HepG2 (cell line): ENCODE measurements around the gene PGC. TPM values are rescaled to one million over a fixed set of nuclear protein-coding genes. Genes with fewer than 3 reads are reported as not detected.
A peak's percentile ranks its signal among the peaks of the same experiment; 100 is the strongest.

Experiments used
- ARNT ChIP-seq: fragments of 450-650 bp; IDR thresholded peaks from 2 replicates; pipeline ENCODE4 v1.6.1; 2017
- BRCA1 ChIP-seq: sonication (generic); formaldehyde crosslinking; IDR thresholded peaks from 2 replicates; pipeline ENCODE4 v1.4.0; 2020; ENCODE audit warnings: missing genetic modification reagents
- ELF1 ChIP-seq: sonication (generic); formaldehyde crosslinking; IDR thresholded peaks from 2 replicates; pipeline ENCODE4 v1.4.0; 2020; ENCODE audit warnings: missing genetic modification reagents
- GLI4 ChIP-seq: sonication (generic); formaldehyde crosslinking; IDR thresholded peaks from 2 replicates; pipeline ENCODE4 v1.5.1; 2020; ENCODE audit warnings: missing genetic modification reagents, mild to moderate bottlenecking, moderate library complexity, borderline replicate concordance
- GRHL1 ChIP-seq: sonication (generic); formaldehyde crosslinking; conservative IDR thresholded peaks from 2 replicates; pipeline ENCODE4 v1.8.0; 2022; ENCODE audit warnings: missing genetic modification reagents
- HDAC2 ChIP-seq: sonication (generic); formaldehyde crosslinking; IDR thresholded peaks from 2 replicates; pipeline ENCODE4 v1.4.0; 2020; ENCODE audit warnings: missing genetic modification reagents
- KDM4B ChIP-seq: sonication (generic); formaldehyde crosslinking; IDR thresholded peaks from 2 replicates; pipeline ENCODE4 v1.4.0; 2020; ENCODE audit warnings: missing genetic modification reagents
- KLF16 ChIP-seq, 2 experiments: sonication (generic) in 1 of 2; formaldehyde crosslinking in 1 of 2; IDR thresholded peaks; 2 replicates each; pipeline versions ENCODE4 v1.6.1 to v1.8.0; 2016 to 2023; ENCODE audit warnings: missing genetic modification reagents in 2 of 2, missing compliant biosample characterization in 1 of 2
- MAZ ChIP-seq, 2 experiments: sonication (generic) in 1 of 2; formaldehyde crosslinking in 1 of 2; IDR thresholded peaks; 2 replicates each; pipeline versions ENCODE4 v1.5.0 to v1.6.1; 2012 to 2020; ENCODE audit warnings: low read depth in 2 of 2, mild to moderate bottlenecking in 2 of 2, borderline replicate concordance in 1 of 2, improper control_type of control experiment in 1 of 2, low read length in 1 of 2, missing genetic modification reagents in 1 of 2, moderate library complexity in 1 of 2
- NAIF1 ChIP-seq: sonication (generic); formaldehyde crosslinking; IDR thresholded peaks from 2 replicates; pipeline ENCODE4 v1.5.0; 2020; ENCODE audit warnings: mild to moderate bottlenecking, missing genetic modification reagents, borderline replicate concordance
- NR2F6 ChIP-seq, 2 experiments: IDR thresholded peaks; 2 replicates each; pipeline ENCODE4 v1.6.1; 2016; ENCODE audit warnings: antibody characterized with exemption in 1 of 2, mild to moderate bottlenecking in 1 of 2
- POLR2G ChIP-seq: fragments of 200-400 bp; formaldehyde crosslinking; IDR thresholded peaks from 2 replicates; pipeline ENCODE4 v1.6.1; 2018; ENCODE audit warnings: mild to moderate bottlenecking, low read depth, low read length, moderate library complexity
- RFX5 ChIP-seq: IDR thresholded peaks from 2 replicates; pipeline ENCODE4 v1.6.1; 2011; ENCODE audit warnings: low read depth, low read length, improper control_type of control experiment
- SP1 ChIP-seq, 2 experiments: fragments of 450-650 bp in 1 of 2; sonication (generic) in 1 of 2; formaldehyde crosslinking in 1 of 2; IDR thresholded peaks; 2 replicates each; pipeline versions ENCODE4 v1.4.0 to v1.6.1; 2016 to 2020; ENCODE audit warnings: missing genetic modification reagents in 1 of 2
- TBL1XR1 ChIP-seq: fragments of 150-350 bp; IDR thresholded peaks from 2 replicates; pipeline ENCODE4 v1.6.1; 2014; ENCODE audit warnings: borderline replicate concordance, low read length; ENCODE audit not compliant: partially characterized antibody
- TFDP1 ChIP-seq: IDR thresholded peaks from 2 replicates; pipeline ENCODE4 v1.6.1; 2016; ENCODE audit warnings: missing compliant biosample characterization, missing genetic modification reagents, borderline replicate concordance
- ZFP37 ChIP-seq: sonication (generic); formaldehyde crosslinking; IDR thresholded peaks from 2 replicates; pipeline ENCODE4 v1.4.0; 2020; ENCODE audit warnings: missing genetic modification reagents, borderline replicate concordance
- ZNF138 ChIP-seq: sonication (generic); formaldehyde crosslinking; IDR thresholded peaks from 2 replicates; pipeline ENCODE4 v1.5.0; 2020; ENCODE audit warnings: mild to moderate bottlenecking, low read depth, missing genetic modification reagents
- ZNF230 ChIP-seq: sonication (generic); formaldehyde crosslinking; IDR thresholded peaks from 2 replicates; pipeline ENCODE4 v1.4.0; 2020; ENCODE audit warnings: mild to moderate bottlenecking, missing genetic modification reagents
- ZNF337 ChIP-seq: sonication (generic); formaldehyde crosslinking; IDR thresholded peaks from 2 replicates; pipeline ENCODE4 v1.5.1; 2020; ENCODE audit warnings: missing genetic modification reagents, low read depth, mild to moderate bottlenecking, borderline replicate concordance
- ZNF383 ChIP-seq: sonication (generic); formaldehyde crosslinking; IDR thresholded peaks from 2 replicates; pipeline ENCODE4 v1.4.0; 2020; ENCODE audit warnings: missing genetic modification reagents, mild to moderate bottlenecking, borderline replicate concordance
- ZNF441 ChIP-seq: sonication (generic); formaldehyde crosslinking; IDR thresholded peaks from 2 replicates; pipeline ENCODE4 v1.7.0; 2021; ENCODE audit warnings: missing genetic modification reagents, borderline replicate concordance
- ZNF460 ChIP-seq: sonication (generic); formaldehyde crosslinking; IDR thresholded peaks from 2 replicates; pipeline ENCODE4 v1.5.1; 2020; ENCODE audit warnings: missing genetic modification reagents, mild to moderate bottlenecking, borderline replicate concordance
- ZNF576 ChIP-seq: sonication (generic); formaldehyde crosslinking; IDR thresholded peaks from 2 replicates; pipeline ENCODE4 v1.4.0; 2020; ENCODE audit warnings: mild to moderate bottlenecking, missing genetic modification reagents
- ZNF784 ChIP-seq: sonication (generic); formaldehyde crosslinking; IDR thresholded peaks from 2 replicates; pipeline ENCODE4 v1.5.1; 2020; ENCODE audit warnings: missing genetic modification reagents, mild to moderate bottlenecking, borderline replicate concordance
- polyA plus RNA-seq, 8 experiments: library from polyadenylated mRNA; depleted of rRNA in 3 of 8; stranded (reverse) in 7 of 8; unstranded in 1 of 8; fragments of >200 nt; fragmentation: Illumina TruSeq in 4 of 8; extraction: Trizol in 4 of 8; gene quantifications; 2 replicates each; pipeline versions ENCODE4 v1.2.1 to v1.2.3, GENCODE V29; 2011 to 2016; ENCODE audit warnings: low read depth in 4 of 8, missing spikeins in 1 of 8, mixed read lengths in 1 of 8; ENCODE audit not compliant: insufficient read depth in 1 of 8
- total RNA-seq, 5 experiments: library from RNA; depleted of rRNA; stranded (reverse); fragments of >200 nt; fragmentation: Illumina TruSeq; extraction: Trizol; gene quantifications; 2 replicates each; pipeline ENCODE4 v1.2.3, GENCODE V29; 2016; ENCODE audit warnings: low read depth in 1 of 5

PGC gene
- total and polyA plus RNA-seq, 2 of the 13 experiments (the other 11 are each of a cell fraction or from before 2014, with no cell fraction given): 426 to 502 TPM

GRCh38 chr6:41733707-41734665, 13.2 kb downstream of the PGC start (continued):
- TF ChIP-seq ELF1 (CRISPR knock-in tag) (no peak), GRHL1 (CRISPR knock-in tag) (no peak), ARNT (no peak), ZNF784 (CRISPR knock-in tag) (peak; percentile 16; the same call in 1 of the 2 replicates), ZNF441 (CRISPR knock-in tag) (peak; percentile 36; the same call in 1 of the 2 replicates), ZNF460 (CRISPR knock-in tag) (no peak), ZNF576 (CRISPR knock-in tag) (no peak; the same call in 1 of the 2 replicates), GLI4 (CRISPR knock-in tag) (peak; percentile 88), ZFP37 (CRISPR knock-in tag) (no peak), ZNF337 (CRISPR knock-in tag) (peak; percentile 59; the same call in 1 of the 2 replicates), SP1 (IDR thresholded peaks at IDR 0.05) (no peak), SP1 (CRISPR knock-in tag; IDR thresholded peaks at IDR 0.05) (peak; percentile 28; the same call in 1 of the 2 replicates), ZNF138 (CRISPR knock-in tag) (no peak), KDM4B (CRISPR knock-in tag) (no peak; the same call in 1 of the 2 replicates), POLR2G (peak; percentile 64), NR2F6 (IDR thresholded peaks at IDR 0.05) (no peak), NR2F6 (CRISPR knock-in tag; IDR thresholded peaks at IDR 0.05) (peak; percentile 13; the same call in 1 of the 2 replicates), ZNF383 (no peak), NAIF1 (CRISPR knock-in tag) (no peak), TFDP1 (CRISPR knock-in tag) (no peak), BRCA1 (CRISPR knock-in tag) (no peak), RFX5 (no peak), MAZ (IDR thresholded peaks at IDR 0.05; ENCODE audit: borderline replicate concordance, low read depth, low read length) (peak; percentile 53; the same call in 1 of the 2 replicates), MAZ (CRISPR knock-in tag; IDR thresholded peaks at IDR 0.05; ENCODE audit: low read depth) (peak; percentile 88), KLF16 (CRISPR knock-in tag; IDR thresholded peaks at IDR 0.05) (no peak; a peak in 1 of 4 replicates), TBL1XR1 (no peak), HDAC2 (CRISPR knock-in tag) (no peak), ZNF230 (CRISPR knock-in tag) (no peak; the same call in 1 of the 2 replicates)
